MM.1S (cell line): ENCODE results near the gene CLCA4.

ENCODE experiments used
- DNase-seq: peaks from one replicate; pipeline ENCODE4 v3.0.0-alpha.2; 2015
- H2AFZ ChIP-seq: fragments of 300-600 bp; sonication (generic); 2 replicates; pipeline ENCODE4 v1.6.0; 2016; ENCODE audit warnings: antibody characterized with exemption, low read length
- H3F3A ChIP-seq: fragments of 300-600 bp; sonication (generic); 2 replicates; pipeline ENCODE4 v1.6.1; 2016; ENCODE audit warnings: mild to moderate bottlenecking, antibody characterized with exemption, low read length, moderate library complexity, mixed read lengths; ENCODE audit not compliant: insufficient read depth
- H3K27ac ChIP-seq: fragments of 300-600 bp; sonication (generic); 2 replicates; pipeline ENCODE4 v1.5.1; 2016; ENCODE audit warnings: mild to moderate bottlenecking, low read length
- H3K27me3 ChIP-seq: fragments of 300-600 bp; sonication (generic); replicated peaks from 2 replicates; pipeline ENCODE4 v1.6.0; 2016; ENCODE audit warnings: low read length; ENCODE audit not compliant: insufficient read depth
- H3K36me3 ChIP-seq: fragments of 300-600 bp; sonication (generic); replicated peaks from 2 replicates; pipeline ENCODE4 v1.6.1; 2016; ENCODE audit warnings: mild to moderate bottlenecking, low read length, mixed read lengths; ENCODE audit not compliant: insufficient read depth
- H3K4me1 ChIP-seq: fragments of 300-600 bp; sonication (generic); 2 replicates; pipeline ENCODE4 v1.6.1; 2016; ENCODE audit warnings: low read length, mixed read lengths
- H3K4me2 ChIP-seq: fragments of 300-600 bp; sonication (generic); 2 replicates; pipeline ENCODE4 v1.6.0; 2016; ENCODE audit warnings: low read depth, low read length
- H3K4me3 ChIP-seq: fragments of 300-600 bp; sonication (generic); 2 replicates; pipeline ENCODE4 v1.5.1; 2016; ENCODE audit warnings: low read length, mixed read lengths
- H3K79me2 ChIP-seq: fragments of 300-600 bp; sonication (generic); 2 replicates; pipeline ENCODE4 v1.6.1; 2016; ENCODE audit warnings: mixed run types, low read length, mixed read lengths
- H3K9ac ChIP-seq: fragments of 300-600 bp; sonication (generic); 2 replicates; pipeline ENCODE4 v1.6.1; 2016; ENCODE audit warnings: low read length, mixed read lengths
- H3K9me2 ChIP-seq: fragments of 300-600 bp; sonication (generic); replicated peaks from 2 replicates; pipeline ENCODE4 v1.6.1; 2016; ENCODE audit warnings: mild to moderate bottlenecking, low read length, mixed read lengths; ENCODE audit not compliant: insufficient read depth
- H3K9me3 ChIP-seq: fragments of 300-600 bp; sonication (generic); replicated peaks from 2 replicates; pipeline ENCODE4 v1.6.1; 2016; ENCODE audit warnings: mild to moderate bottlenecking, low read length, mixed read lengths; ENCODE audit not compliant: insufficient read depth
- H4K20me1 ChIP-seq: fragments of 300-600 bp; sonication (generic); 2 replicates; pipeline ENCODE4 v1.6.1; 2016; ENCODE audit warnings: mild to moderate bottlenecking, low read length, moderate library complexity, mixed read lengths; ENCODE audit not compliant: insufficient read depth
- EZH2 ChIP-seq: fragments of 300-600 bp; sonication (generic); optimal IDR thresholded peaks from 2 replicates; pipeline ENCODE3; 2017; ENCODE audit warnings: low read depth, mild to moderate bottlenecking, antibody characterized with exemption, low read length, mixed read lengths
- EZH2phosphoT487 ChIP-seq: fragments of 300-600 bp; sonication (generic); IDR thresholded peaks from 2 replicates; pipeline ENCODE4 v1.6.1; 2018; ENCODE audit warnings: antibody characterized with exemption, low read length
- TF ChIP-seq, protein P1 (sequence below): fragments of 300-600 bp; sonication (generic); IDR thresholded peaks from 2 replicates; pipeline ENCODE4 v1.5.1; 2016; ENCODE audit warnings: antibody characterized with exemption, low read length, mixed read lengths

CLCA4 gene

DNA sequence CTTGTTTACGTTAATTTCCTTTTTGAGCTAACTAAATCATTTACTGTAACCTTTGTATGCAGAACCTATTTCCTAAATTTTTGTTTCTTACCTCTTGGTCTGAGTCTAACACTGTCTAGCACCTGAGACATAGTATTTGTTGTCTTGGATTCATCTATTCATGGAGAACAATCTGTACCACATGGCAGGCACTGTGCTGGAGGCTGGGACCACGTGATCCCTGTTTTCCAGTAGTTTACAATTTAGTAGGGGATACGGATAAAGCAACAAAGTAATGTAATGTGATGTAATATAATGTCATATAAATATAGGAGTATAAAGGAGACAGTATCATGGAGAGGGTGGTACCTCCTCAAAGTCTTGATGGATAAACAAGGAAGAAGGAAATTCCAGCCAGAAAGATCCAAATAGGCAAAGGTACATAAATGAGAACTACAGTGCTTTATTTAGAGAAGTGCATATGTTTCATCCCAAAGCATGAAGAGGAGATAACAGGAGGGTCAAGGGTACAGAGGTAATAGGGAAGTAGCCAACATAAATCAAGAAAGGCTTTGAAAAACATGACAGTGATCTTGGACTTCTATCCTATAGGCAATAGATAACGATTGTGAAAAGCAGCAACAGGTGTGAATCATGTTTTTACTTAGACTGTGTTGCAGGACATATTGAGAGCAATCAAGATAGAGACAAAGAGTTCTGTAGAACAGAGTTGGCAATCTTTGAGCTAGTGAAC lies 25.9 kb upstream of the CLCA4 start:
- peaks cover 6% of the 10 kb centered on the region; the same call in 1 of the 2 replicates for H3K4me1 ChIP-seq

DNA sequence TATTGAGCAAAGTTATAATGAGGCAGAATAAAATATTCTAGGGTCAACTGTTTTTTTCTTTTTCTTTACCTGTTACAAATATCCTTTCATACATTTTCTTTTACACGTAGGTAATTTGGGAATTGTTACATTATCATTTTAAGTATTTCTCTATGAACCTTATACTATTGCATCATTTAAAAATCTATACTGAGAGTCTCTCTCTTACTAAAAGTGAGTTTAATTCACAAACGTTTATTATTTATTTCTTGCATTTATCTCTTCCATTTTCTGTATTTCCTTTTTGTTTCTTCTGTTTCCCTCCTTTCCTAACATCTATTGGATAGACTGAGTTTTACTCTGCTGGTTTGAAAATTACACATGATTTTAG lies 25.4 kb upstream of the CLCA4 start:
- TF ChIP-seq EZH2 (no peak), EZH2phosphoT487 (no peak)
- TF ChIP-seq, protein P1, sequence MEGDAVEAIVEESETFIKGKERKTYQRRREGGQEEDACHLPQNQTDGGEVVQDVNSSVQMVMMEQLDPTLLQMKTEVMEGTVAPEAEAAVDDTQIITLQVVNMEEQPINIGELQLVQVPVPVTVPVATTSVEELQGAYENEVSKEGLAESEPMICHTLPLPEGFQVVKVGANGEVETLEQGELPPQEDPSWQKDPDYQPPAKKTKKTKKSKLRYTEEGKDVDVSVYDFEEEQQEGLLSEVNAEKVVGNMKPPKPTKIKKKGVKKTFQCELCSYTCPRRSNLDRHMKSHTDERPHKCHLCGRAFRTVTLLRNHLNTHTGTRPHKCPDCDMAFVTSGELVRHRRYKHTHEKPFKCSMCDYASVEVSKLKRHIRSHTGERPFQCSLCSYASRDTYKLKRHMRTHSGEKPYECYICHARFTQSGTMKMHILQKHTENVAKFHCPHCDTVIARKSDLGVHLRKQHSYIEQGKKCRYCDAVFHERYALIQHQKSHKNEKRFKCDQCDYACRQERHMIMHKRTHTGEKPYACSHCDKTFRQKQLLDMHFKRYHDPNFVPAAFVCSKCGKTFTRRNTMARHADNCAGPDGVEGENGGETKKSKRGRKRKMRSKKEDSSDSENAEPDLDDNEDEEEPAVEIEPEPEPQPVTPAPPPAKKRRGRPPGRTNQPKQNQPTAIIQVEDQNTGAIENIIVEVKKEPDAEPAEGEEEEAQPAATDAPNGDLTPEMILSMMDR = no peak
- no peak overlapping the region for H3K4me2 ChIP-seq

More for the DNA sequence above, 25.9 kb upstream of the CLCA4 start:
- Histone ChIP-seq H3K27ac (no peak overlapping the region), H3K36me3 (no peaks in the 10 kb centered on the region), H3K79me2 (no peaks in the 10 kb centered on the region), H3K9me3 (no peaks in the 10 kb centered on the region), H3K9me2 (no peaks in the 10 kb centered on the region), H4K20me1 (no peaks in the 10 kb centered on the region), H3K27me3 (no peaks in the 10 kb centered on the region), H3K9ac (no peak overlapping the region), H3F3A (no peaks in the 10 kb centered on the region), H3K4me3 (no peak overlapping the region), H2AFZ (no peak overlapping the region), H3K4me2 (no peak overlapping the region)
- DNase-seq = no peak
- TF ChIP-seq EZH2phosphoT487 (no peak), EZH2 (no peak)
- TF ChIP-seq, protein P1 = no peak

DNA sequence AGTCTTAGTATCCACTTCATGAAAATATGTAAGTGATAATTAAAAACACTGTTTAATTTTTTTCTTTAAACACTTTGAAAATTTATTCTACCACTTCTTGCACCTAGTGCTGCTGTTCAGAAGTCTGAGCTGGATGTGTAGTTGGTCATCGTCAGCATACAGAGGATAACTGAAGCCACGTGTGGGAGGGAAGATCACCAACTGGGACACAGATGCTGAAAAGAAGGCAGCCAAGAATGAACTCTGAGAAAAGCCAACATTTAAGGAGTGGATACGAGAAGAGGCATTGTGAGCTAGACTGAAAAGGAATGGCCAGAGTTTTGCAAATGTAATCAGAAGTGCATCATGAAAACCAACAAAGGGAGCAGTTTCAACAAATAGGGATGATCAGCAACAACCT lies 24.6 kb upstream of the CLCA4 start:
- Histone ChIP-seq H3K4me2 (no peak overlapping the region), H2AFZ (no peak overlapping the region), H3K4me1 (peaks cover 3% of the 10 kb centered on the region; the same call in 1 of the 2 replicates), H4K20me1 (no peaks in the 10 kb centered on the region), H3K79me2 (no peaks in the 10 kb centered on the region), H3K9ac (no peak overlapping the region), H3K27me3 (no peaks in the 10 kb centered on the region), H3F3A (no peaks in the 10 kb centered on the region), H3K9me2 (no peaks in the 10 kb centered on the region), H3K9me3 (no peaks in the 10 kb centered on the region), H3K36me3 (no peaks in the 10 kb centered on the region), H3K4me3 (no peak overlapping the region), H3K27ac (no peak overlapping the region)
- no peak for DNase-seq
- no peak for TF ChIP-seq EZH2
- no peak for TF ChIP-seq EZH2phosphoT487

More for the DNA sequence above, 25.4 kb upstream of the CLCA4 start:
- H3K27ac ChIP-seq = no peak overlapping the region
- no peaks in the 10 kb centered on the region for H3F3A ChIP-seq
- H3K4me1 ChIP-seq = peaks cover 6% of the 10 kb centered on the region; the same call in 1 of the 2 replicates
- no peaks in the 10 kb centered on the region for H3K36me3 ChIP-seq
- no peak overlapping the region for H3K4me3 ChIP-seq
- no peak overlapping the region for H3K9ac ChIP-seq
- H3K9me2 ChIP-seq = no peaks in the 10 kb centered on the region
- H4K20me1 ChIP-seq = no peaks in the 10 kb centered on the region
- no peaks in the 10 kb centered on the region for H3K79me2 ChIP-seq
- no peak for DNase-seq
- no peak overlapping the region for H2AFZ ChIP-seq
- H3K27me3 ChIP-seq = no peaks in the 10 kb centered on the region
- no peaks in the 10 kb centered on the region for H3K9me3 ChIP-seq
